Islet of Langerhans (tissue), 1 donor: ENCODE results near the gene TMEM8B.
A peak's percentile ranks its signal among the peaks of the same experiment; 100 is the strongest.

Source experiments
- FAIRE-seq: peaks from one replicate; lab custom pipeline; 2011; peaks lifted over from hg19 to GRCh38; lab: Jason Lieb, UNC

TMEM8B gene

GRCh38 chr9:35811381-35812024 lies 17.5 kb upstream of the TMEM8B start:
- no peak for FAIRE-seq

- FAIRE-seq, result peak; percentile 53
These were observed 16.9 kb upstream of the TMEM8B start, which contains the start of gene SPAG8 for GRCh38 chr9:35812025-35812602. Gene SPAG8 (minus strand): TSS chr9:35812262. CDS start chr9:35812147, 115 bp downstream.

GRCh38 chr9:35813434-35814105 lies 15.5 kb upstream of the TMEM8B start:
- FAIRE-seq, result no peak

- no peak for FAIRE-seq
These were observed 14.8 kb upstream of the TMEM8B start for GRCh38 chr9:35814106-35814840.

GRCh38 chr9:35814841-35815543 lies 14.0 kb upstream of the TMEM8B start, which contains the start of gene HINT2:
Gene HINT2 (minus strand): TSS chr9:35815042. CDS start chr9:35814979, 63 bp downstream.
- peak; percentile 94 for FAIRE-seq

GRCh38 chr9:35816708-35817107 lies 12.3 kb upstream of the TMEM8B start:
- FAIRE-seq, result no peak

- FAIRE-seq, result no peak
These were observed 10.7 kb upstream of the TMEM8B start for GRCh38 chr9:35818341-35818740.

- FAIRE-seq, result no peak
These were observed 9.0 kb upstream of the TMEM8B start for GRCh38 chr9:35820076-35820475.

- no peak for FAIRE-seq
These were observed 6.1 kb upstream of the TMEM8B start for GRCh38 chr9:35822926-35823325.

- FAIRE-seq, result no peak
These were observed 2.8 kb upstream of the TMEM8B start for GRCh38 chr9:35826071-35826701.

GRCh38 chr9:35827486-35827885 lies 1.5 kb upstream of the TMEM8B start:
- no peak for FAIRE-seq

GRCh38 chr9:35828716-35829083 lies 328 bp upstream of the TMEM8B start, which contains the start of gene FAM221B:
Gene FAM221B (minus strand): TSS chr9:35828732. CDS start chr9:35826161, 2,571 bp downstream.
- no peak for FAIRE-seq

- no peak for FAIRE-seq
These were observed 702 bp downstream of the TMEM8B start for GRCh38 chr9:35829764-35830096.

- no peak for FAIRE-seq
These were observed 2.0 kb downstream of the TMEM8B start for GRCh38 chr9:35831040-35831439.

GRCh38 chr9:35832814-35833213 lies 3.8 kb downstream of the TMEM8B start:
- FAIRE-seq, result no peak

GRCh38 chr9:35834260-35835215 lies 5.5 kb downstream of the TMEM8B start:
- no peak for FAIRE-seq

- no peak for FAIRE-seq
These were observed 6.2 kb downstream of the TMEM8B start for GRCh38 chr9:35835216-35835632.

GRCh38 chr9:35835766-35836165 lies 6.7 kb downstream of the TMEM8B start:
- no peak for FAIRE-seq

- no peak for FAIRE-seq
These were observed 7.6 kb downstream of the TMEM8B start for GRCh38 chr9:35836595-35836994.

GRCh38 chr9:35839926-35840325 lies 10.9 kb downstream of the TMEM8B start:
- no peak for FAIRE-seq
